ENCODE data around the gene IGFALS. TPM values are rescaled to one million over a fixed set of nuclear protein-coding genes. Genes with fewer than 3 reads are reported as not detected.

The IGFALS gene
- total and polyA plus RNA-seq, 2 of the 4 experiments (the other 2 are of a cell fraction): not detected

- H2AFZ ChIP-seq (replicated peaks; ENCODE audit: low read length, poor library complexity): no peak overlapping the region
- WGBS, 2 experiments (ENCODE audit: extremely low coverage in 2 of 2, insufficient read length in 1 of 2): 96% methylated on average over 26 of the region's 44 CpGs; no CpG with 5 or more reads in 1 of the 2 experiments
- H4K5ac ChIP-seq (ENCODE audit: low read depth, low read length): no peak overlapping the region
- H3K56ac ChIP-seq (ENCODE audit: extremely low read depth, insufficient read depth, low read length): no peak overlapping the region
- no peak overlapping the region for H3K4me3 ChIP-seq (ENCODE audit: insufficient read depth, low read depth, low read length)
- no peak overlapping the region for H3K27ac ChIP-seq (ENCODE audit: insufficient read depth, low read length)
- no peak overlapping the region for H2BK15ac ChIP-seq (ENCODE audit: low read depth, low read length)
- H2BK120ac ChIP-seq (ENCODE audit: low read depth, low read length): no peak overlapping the region
- dilution Hi-C loops (cut with HindIII; ENCODE audit: low sequenced_read_pairs, unreplicated experiment) (no loop called here), intact Hi-C loops (cut with micrococcal nuclease) (no loop called here), in situ Hi-C loops (cut with MboI; ENCODE audit: low sequenced_read_pairs) (no loop called here)
- no peak overlapping the region for H2BK5ac ChIP-seq (ENCODE audit: low read depth, low read length, poor library complexity, severe bottlenecking)
- H3K14ac ChIP-seq (replicated peaks; ENCODE audit: low read depth, low read length): no peak overlapping the region
- no peak overlapping the region for H3K23ac ChIP-seq (ENCODE audit: low read depth, low read length)
- peaks cover 12 to 40% of the 10 kb centered on the region in 2 experiments; a peak in 3 of 4 replicates for H3K79me1 ChIP-seq (ENCODE audit: low read depth in 1 of 2, low read length in 2 of 2)
- no TSS peak for BruUV-seq (replicated peaks)
- no peak overlapping the region for H2AK5ac ChIP-seq (ENCODE audit: low read depth, low read length)
- no peak overlapping the region for H3K4ac ChIP-seq (ENCODE audit: low read depth, low read length)
- TF ChIP-seq CEBPB (IDR thresholded peaks at IDR 0.05; ENCODE audit: low read depth, low read length) (no peak), MXI1 (IDR thresholded peaks at IDR 0.05; ENCODE audit: borderline replicate concordance, low read depth, low read length) (no peak), NFE2L2 (IDR thresholded peaks at IDR 0.05; ENCODE audit: low read depth, low read length) (no peak), USF2 (IDR thresholded peaks at IDR 0.05; ENCODE audit: low read depth, low read length) (no peak), ELK1 (IDR thresholded peaks at IDR 0.05; ENCODE audit: borderline replicate concordance, low read depth, low read length) (no peak), CHD1 (IDR thresholded peaks at IDR 0.05; ENCODE audit: low read depth, low read length) (no peak), POLR2A (IDR thresholded peaks at IDR 0.05; ENCODE audit: low read depth, low read length) (no peak), MAFK (IDR thresholded peaks at IDR 0.05; ENCODE audit: low read depth, low read length) (no peak), CTCF (conservative IDR thresholded peaks at IDR 0.05; ENCODE audit: low read depth, low read length) (no peak), RCOR1 (IDR thresholded peaks at IDR 0.05; ENCODE audit: insufficient replicate concordance, low read length) (no peak), FOS (IDR thresholded peaks at IDR 0.05; ENCODE audit: low read depth, low read length) (no peak), BHLHE40 (IDR thresholded peaks at IDR 0.05; ENCODE audit: low read depth, low read length) (no peak), RAD21 (IDR thresholded peaks at IDR 0.05; ENCODE audit: low read length) (no peak), SMC3 (IDR thresholded peaks at IDR 0.05; ENCODE audit: low read depth, low read length) (no peak), RFX5 (IDR thresholded peaks at IDR 0.05; ENCODE audit: low read depth, low read length) (no peak), MAZ (IDR thresholded peaks at IDR 0.05; ENCODE audit: borderline replicate concordance, low read depth, low read length) (no peak)
- no peaks in the 10 kb centered on the region for H3K9me3 ChIP-seq (ENCODE audit: control insufficient read depth, insufficient read depth, low read length)
- H2BK20ac ChIP-seq (ENCODE audit: low read depth, low read length): no peak overlapping the region
- H3K9ac ChIP-seq (ENCODE audit: low read depth, low read length): no peak overlapping the region
- no peak overlapping the region for H3K4me2 ChIP-seq (ENCODE audit: low read depth, low read length)
- no peaks in the 10 kb centered on the region for H3K4me1 ChIP-seq (ENCODE audit: control insufficient read depth, insufficient read depth, low read length)
- no peak overlapping the region for H2AK9ac ChIP-seq (replicated peaks; ENCODE audit: low read depth, low read length, poor library complexity)
- no peak overlapping the region for H4K91ac ChIP-seq (ENCODE audit: insufficient read depth, low read depth, low read length)
- no peak for DNase-seq
- ChIA-PET CTCF (no interaction called here), POLR2A (ENCODE audit: unreplicated experiment) (no interaction called here)
- peaks cover 38% of the 10 kb centered on the region for H4K20me1 ChIP-seq (ENCODE audit: insufficient read depth, low read length)
- peaks cover 4% of the 10 kb centered on the region; the same call in 1 of the 2 replicates for H3K9me1 ChIP-seq (ENCODE audit: insufficient read depth, low read length)
- no peak overlapping the region for H3K18ac ChIP-seq (ENCODE audit: low read depth, low read length)
- ATAC-seq (ENCODE audit: low read depth): no peak
- H3K36me3 ChIP-seq (ENCODE audit: control insufficient read depth, insufficient read depth, low read length): peaks cover 35% of the 10 kb centered on the region
- H4K8ac ChIP-seq (ENCODE audit: low read depth in 2 of 2, low read length in 2 of 2): no peak overlapping the region
- no peaks in the 10 kb centered on the region for H3K27me3 ChIP-seq (ENCODE audit: control insufficient read depth, insufficient read depth, low read length)
Measured at GRCh38 chr16:1787322-1788094, 6.0 kb downstream of the IGFALS start.
